HG03469 (cell line): ENCODE results near the gene LITAFD.

ENCODE experiments used
- ATAC-seq: cut with Tn5 transposase; IDR thresholded peaks from one replicate; pipeline ENCODE4 v1.9.1; 2021; ENCODE audit warnings: mild to moderate bottlenecking, moderate library complexity, moderate number of reproducible peaks; ENCODE audit not compliant: unreplicated experiment

LITAFD gene

DNA sequence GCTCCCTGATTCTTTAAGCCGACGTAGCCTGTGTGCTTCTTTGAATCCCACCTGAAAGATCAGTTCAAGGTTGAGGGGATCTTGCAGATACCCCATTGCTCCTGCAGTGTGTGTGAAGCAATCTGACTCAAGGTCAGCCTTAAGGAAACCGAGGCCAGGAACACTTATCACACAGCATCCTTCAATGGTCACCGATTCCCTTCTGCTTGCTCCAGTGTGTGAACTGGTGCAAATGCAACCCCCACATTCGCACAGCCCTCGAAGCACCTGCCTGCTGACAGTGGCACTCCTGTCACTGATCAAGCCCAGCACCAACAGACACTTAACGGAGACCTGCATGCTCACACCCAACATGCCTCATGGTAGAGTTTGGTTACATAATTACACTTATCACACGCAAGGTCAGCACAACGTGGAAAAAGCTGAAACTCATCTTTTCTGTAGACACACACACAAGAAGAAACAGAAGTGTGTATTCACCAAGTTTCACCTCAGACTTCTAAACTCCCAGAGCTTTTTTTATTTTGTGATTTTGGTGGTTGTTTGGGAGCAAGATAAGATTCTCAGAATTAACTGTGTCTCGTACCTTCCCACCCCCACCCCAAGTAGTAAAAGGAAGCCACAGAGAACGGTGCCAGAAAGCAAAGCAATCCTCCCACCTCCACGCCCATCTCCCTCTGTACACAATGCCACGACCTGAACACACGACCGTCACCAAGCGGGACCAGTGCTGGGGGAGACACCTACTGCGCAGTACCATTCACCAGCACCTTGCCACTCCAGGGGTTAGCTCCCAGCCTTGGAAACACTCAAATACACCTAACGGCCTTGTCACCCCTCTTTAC is 37.2 kb downstream of the LITAFD start:
- ATAC-seq, result no peak

DNA sequence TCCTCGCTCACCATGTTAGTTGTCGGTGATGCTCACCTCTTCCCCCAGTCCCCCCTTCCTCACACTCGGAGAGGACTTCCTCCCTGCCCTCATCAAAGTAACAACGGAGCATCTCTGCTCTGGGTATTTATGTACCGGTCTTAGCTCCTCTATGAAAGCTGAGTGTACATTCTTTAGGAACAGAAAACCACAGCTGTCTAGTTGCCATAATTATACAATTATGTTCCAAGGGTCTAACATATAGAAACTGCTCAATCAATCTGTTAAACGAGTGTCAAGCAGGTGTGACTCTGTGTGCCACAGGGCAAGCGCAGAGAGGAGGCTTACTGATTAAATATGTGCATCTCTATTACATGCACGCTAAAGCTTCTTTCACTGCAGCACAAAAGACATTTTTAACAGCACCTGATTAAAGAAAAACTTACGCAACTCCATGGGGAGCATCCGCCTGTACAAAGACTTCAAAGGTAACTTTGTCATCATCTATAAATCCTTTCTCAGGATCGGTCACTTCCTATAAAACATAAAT is 37.8 kb downstream of the LITAFD start:
- ATAC-seq, result no peak

DNA sequence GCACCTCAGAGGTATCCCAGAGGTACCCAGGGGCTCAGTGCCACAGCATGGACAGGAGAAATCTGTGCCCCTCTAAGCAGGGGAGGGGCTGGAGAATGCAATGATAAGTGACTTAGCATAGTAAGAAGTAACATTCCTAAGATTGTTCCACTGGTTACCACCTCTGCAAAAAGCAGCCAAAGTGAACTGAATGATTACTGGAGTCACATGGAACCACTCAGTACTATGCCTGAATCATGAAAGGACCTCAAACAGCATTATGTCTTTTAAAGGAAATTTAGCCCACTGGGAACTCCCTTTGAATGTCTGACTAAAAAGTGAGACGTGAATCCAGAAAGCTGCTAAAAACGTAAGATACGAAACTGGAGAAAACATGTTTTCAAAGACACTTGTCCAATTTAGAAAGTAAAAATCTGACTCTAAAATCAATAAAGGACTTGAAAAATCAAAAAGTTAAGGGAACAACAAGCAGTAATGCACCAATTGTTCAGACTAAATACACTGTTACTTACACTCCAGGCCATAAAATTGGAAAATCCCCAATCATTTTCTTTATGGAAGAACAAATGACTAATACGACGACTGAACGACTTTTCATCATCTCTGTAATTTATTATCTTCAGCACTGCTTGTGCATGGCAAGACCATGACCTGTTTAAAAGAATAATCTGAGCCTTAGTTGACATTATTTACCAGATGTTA is 38.6 kb downstream of the LITAFD start:
- no peak for ATAC-seq

DNA sequence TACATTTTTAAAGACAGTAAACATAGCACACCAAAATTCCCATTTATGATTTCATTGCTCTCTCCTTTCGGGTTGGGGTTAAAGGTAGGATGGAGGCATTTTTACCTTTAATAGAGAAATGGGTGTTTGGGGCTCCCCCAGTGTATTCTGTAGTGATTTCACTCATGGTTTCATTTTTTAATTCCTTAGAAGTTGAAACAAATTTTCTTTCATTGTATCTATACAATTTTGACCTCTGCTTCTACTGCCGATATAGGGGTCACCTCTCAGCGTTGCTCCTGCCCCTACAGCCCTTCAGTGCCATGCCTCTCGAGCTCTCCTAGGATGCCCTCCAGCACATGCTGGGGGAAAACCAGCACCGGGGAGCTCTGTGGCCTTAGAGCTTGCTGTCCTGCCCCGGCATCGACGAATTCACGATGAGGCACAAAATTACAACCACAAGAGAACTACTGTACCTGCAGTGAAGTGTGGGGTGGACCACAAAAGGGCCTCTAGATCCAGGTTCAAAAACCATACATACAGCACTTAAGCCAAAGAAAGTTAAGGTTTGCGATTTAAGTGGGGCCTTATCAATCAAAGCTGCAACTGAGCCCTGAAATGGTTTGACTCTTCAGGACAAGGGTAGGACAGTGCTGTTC is 39.3 kb downstream of the LITAFD start:
- no peak for ATAC-seq

DNA sequence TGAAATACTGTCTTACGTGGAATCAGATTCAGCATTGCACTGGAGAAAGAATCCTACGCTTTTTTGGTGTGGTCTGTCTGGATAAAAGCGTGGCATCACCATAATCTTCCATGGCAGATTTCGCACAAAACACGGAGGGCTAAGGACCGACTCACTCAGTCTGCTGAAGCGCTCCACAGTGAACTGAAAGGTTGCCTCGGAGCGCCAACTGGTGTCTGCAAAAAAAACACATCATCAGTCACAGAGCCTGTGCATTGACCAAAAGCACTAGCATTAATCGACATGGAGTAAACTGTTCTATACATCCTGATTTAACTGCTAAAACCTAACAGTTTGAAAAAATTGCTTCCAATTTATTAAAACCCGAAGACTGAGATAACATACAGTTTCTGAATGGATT is 41.0 kb downstream of the LITAFD start:
- no peak for ATAC-seq

DNA sequence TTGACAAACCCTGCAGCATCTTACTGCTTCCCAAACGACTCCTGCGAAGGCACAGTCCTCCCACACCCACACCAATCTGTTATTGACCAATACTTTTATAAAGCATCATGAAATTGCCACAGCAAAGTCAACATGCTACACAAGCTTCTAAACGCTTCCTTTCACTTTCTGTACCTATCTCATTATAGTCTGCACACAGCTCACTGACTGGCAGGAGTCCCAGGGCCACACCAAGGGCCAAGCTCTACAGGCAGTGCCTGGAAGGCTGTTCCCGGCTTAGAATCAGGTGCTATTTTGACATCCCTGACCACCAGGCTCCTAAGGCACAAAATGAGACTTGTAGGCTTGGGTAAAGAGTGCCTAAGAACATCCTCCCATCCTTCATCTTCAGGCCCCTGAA is 42.1 kb downstream of the LITAFD start:
- ATAC-seq, result no peak

DNA sequence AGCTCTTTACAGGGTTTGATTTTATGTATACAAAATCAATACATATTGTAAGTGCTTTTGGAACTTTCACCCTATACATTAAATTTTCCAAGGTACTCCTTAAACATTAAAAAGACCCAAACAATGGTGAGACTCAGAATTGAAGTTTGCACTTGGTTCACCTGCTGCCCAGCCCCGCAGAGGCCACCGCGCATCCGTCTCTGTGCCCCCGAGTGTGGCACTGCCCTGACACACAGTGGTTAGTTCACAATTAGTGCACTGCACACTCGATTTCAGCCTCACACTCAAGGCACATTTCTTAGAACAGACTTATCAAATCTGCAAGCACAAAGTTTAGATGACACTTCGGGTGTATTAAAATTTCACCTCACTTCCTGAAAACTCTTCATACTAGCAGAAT is 43.3 kb downstream of the LITAFD start:
- ATAC-seq, result no peak

DNA sequence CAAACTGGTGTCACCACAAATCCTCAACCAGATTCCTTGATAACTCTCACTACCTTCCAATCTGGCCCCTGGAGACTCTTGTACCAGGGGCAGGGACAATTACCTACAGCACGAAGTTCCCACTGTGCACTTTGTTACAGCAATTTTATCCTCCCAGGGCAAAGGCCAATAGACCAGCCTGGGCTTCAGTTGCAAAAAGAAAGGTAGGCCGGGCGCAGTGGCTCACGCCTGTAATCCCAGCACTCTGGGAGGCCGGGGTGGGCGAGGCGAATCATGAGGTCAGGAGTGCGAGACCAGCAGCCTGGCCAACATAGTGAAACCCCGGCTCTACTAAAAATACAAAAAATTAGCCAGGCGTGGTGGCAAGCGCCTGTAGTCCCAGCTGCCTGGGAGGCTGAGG is 44.7 kb downstream of the LITAFD start:
- ATAC-seq, result no peak

DNA sequence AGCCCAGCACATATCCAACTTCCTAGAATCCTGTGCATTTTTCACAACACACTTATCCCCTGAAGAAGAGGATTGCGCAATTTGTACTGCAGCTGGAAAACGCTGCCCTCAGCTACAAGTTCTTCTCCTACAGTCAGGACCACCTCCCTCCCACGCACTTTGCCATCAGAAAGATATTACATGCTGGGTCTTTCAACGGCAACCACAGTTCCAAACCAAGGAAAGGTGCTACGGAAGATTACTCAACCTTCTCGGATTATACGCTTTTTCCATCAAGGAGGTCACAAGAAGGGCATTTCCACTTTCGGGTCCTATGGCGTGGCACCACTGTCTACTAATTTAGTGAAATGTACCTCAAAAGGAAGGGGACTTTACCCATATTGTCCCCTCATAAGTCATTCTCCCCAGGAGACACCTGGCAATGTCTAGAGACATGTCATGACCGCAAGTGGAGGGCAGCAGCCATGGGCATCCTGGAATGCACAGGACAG is 46.4 kb downstream of the LITAFD start:
- no peak for ATAC-seq

DNA sequence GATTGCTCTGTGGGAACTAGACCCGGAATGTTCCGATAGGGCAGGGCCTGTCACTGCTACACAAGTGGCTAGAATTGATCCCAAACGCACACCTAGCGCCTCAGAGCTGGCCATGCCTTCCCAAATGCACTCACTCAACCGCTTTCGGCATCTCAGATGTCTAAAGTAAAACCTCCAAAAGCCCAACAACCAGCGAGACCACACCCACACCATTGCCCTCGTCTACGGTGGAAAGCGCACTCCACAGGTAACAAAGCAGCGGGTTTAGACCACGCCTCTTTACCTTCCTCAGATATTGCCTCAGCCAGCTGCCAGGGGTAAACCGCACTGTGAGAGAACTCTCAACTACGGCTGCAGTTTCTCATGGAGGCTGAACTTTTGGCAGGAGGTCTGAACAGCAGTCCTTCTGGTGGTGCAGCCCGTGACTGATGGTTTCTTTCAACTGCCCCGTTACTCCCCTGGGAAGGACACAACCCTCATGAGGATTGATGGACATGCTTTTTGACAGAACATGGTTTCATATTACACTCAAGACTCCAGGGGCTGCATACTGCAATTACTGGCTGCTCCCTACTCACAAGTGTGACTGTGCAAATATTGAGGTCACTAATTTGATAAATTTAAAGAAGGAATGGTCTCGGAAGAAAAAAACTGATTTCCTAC is 47.1 kb downstream of the LITAFD start:
- no peak for ATAC-seq

DNA sequence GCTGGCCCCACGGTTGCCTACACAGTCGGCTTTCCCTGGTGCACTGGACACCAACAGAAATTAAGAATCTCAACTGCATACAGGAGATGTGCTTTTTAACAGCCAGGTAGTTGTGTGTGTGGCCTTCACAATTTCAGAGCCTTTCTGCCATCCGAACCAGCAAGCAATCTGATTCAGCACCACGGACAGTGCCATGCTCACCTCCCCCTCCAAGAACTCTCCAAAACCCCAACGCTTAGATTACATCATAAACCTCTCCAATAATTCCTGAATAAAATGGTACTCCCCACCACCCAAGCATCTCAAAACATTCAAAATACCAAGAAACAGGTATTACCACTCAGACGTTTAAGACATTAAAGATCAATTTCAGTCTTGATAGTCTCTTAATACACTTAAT is 49.7 kb downstream of the LITAFD start:
- no peak for ATAC-seq

DNA sequence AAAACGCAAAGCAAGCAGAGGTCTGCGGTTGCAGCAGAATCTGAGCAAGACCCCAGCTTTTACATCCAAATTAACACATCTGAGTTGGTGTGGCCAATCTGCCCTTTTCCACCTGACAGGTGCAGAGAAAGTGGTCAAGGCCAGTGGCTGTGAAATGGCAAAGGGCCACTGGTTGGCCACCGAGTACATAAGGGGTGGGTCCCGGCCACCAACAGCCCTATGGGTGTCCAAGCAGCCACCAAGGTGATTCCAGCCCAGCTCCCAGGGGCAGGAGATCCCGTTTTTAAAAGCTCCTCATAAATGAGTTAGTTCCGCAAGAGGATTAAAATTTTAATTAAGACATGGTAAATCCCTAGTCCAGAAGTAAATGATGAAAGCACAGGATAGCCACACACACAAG is 52.5 kb downstream of the LITAFD start:
- no peak for ATAC-seq
